ENCODE data around the gene TANGO2.
A peak's percentile ranks its signal among the peaks of the same experiment; 100 is the strongest.

TANGO2 gene

GRCh38 chr22:20085651-20086050 is 64.7 kb downstream of the TANGO2 start:
- Histone ChIP-seq H3K27me3 (no peaks in the 10 kb centered on the region), H3K4me3 (no peak overlapping the region), H3K4me1 (peaks cover 6 to 46% (median 38%) of the 10 kb centered on the region in 4 donors), H3K9me3 (no peaks in the 10 kb centered on the region), H3K27ac (no peak overlapping the region), H3K36me3 (peaks cover 49 to 55% (median 51%) of the 10 kb centered on the region in 3 donors)
- intact Hi-C loops (cut with DNase I; ENCODE audit: low total_unique reads), result no loop called here
- peak in 1 of 2 donors; percentile 35 for DNase-seq
- TF ChIP-seq, protein P1, sequence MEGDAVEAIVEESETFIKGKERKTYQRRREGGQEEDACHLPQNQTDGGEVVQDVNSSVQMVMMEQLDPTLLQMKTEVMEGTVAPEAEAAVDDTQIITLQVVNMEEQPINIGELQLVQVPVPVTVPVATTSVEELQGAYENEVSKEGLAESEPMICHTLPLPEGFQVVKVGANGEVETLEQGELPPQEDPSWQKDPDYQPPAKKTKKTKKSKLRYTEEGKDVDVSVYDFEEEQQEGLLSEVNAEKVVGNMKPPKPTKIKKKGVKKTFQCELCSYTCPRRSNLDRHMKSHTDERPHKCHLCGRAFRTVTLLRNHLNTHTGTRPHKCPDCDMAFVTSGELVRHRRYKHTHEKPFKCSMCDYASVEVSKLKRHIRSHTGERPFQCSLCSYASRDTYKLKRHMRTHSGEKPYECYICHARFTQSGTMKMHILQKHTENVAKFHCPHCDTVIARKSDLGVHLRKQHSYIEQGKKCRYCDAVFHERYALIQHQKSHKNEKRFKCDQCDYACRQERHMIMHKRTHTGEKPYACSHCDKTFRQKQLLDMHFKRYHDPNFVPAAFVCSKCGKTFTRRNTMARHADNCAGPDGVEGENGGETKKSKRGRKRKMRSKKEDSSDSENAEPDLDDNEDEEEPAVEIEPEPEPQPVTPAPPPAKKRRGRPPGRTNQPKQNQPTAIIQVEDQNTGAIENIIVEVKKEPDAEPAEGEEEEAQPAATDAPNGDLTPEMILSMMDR (IDR thresholded peaks at IDR 0.05), result no peak

DNA sequence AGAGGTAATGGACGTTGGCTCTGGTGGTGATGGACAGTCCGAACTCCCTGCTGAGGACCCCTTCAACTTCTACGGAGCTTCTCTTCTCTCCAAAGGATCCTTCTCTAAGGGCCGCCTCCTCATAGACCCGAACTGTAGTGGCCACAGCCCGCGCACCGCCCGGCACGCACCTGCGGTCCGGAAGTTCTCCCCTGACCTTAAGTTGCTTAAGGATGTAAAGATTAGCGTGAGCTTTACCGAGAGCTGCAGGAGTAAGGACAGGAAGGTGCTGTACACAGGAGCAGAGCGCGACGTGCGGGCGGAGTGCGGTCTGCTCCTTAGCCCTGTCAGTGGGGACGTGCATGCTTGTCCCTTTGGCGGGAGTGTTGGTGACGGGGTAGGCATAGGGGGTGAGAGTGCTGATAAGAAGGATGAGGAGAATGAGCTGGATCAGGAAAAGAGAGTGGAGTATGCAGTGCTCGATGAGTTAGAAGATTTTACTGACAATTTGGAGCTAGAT is 65.2 kb downstream of the TANGO2 start:
- H3K4me1 ChIP-seq, result peaks cover 6 to 41% (median 34%) of the 10 kb centered on the region in 4 donors
- intact Hi-C loops (cut with DNase I; ENCODE audit: low total_unique reads), result no loop called here
- no peak overlapping the region for H3K4me3 ChIP-seq
- no peaks in the 10 kb centered on the region for H3K9me3 ChIP-seq
- H3K27me3 ChIP-seq, result no peaks in the 10 kb centered on the region
- peak in 1 of 2 donors; percentile 41 for DNase-seq
- H3K36me3 ChIP-seq, result peaks cover 54 to 60% (median 56%) of the 10 kb centered on the region in 3 donors
- no peak overlapping the region for H3K27ac ChIP-seq
- TF ChIP-seq, protein P1 (IDR thresholded peaks at IDR 0.05), result no peak

DNA sequence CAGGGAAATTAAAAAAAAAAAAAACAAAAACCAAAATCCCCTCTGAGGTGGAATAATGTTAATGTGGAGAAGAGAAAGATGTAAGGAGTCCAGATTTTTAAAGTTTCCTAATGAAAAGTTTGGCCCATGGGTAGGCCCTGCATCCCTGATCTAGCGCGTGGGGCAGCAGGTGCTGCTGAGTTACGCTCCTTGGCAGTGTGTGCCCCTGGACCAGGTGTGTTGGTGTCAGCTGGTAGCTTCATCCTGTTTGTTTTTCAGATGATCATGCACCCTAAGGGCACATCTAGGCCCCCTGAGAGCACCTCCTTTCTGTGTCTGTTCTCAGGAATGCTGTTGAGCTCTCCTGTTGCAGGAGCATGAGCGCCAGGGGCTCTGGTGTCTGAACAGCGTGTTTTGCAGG is 65.9 kb downstream of the TANGO2 start:
- Histone ChIP-seq H3K9me3 (no peaks in the 10 kb centered on the region), H3K4me3 (no peak overlapping the region), H3K27me3 (no peaks in the 10 kb centered on the region), H3K27ac (no peak overlapping the region), H3K36me3 (peaks cover 60 to 66% (median 62%) of the 10 kb centered on the region in 3 donors), H3K4me1 (peaks cover 6 to 35% (median 28%) of the 10 kb centered on the region in 4 donors)
- TF ChIP-seq, protein P1 (IDR thresholded peaks at IDR 0.05), result no peak
- intact Hi-C loops (cut with DNase I; ENCODE audit: low total_unique reads), result no loop called here
- no peak for DNase-seq

DNA sequence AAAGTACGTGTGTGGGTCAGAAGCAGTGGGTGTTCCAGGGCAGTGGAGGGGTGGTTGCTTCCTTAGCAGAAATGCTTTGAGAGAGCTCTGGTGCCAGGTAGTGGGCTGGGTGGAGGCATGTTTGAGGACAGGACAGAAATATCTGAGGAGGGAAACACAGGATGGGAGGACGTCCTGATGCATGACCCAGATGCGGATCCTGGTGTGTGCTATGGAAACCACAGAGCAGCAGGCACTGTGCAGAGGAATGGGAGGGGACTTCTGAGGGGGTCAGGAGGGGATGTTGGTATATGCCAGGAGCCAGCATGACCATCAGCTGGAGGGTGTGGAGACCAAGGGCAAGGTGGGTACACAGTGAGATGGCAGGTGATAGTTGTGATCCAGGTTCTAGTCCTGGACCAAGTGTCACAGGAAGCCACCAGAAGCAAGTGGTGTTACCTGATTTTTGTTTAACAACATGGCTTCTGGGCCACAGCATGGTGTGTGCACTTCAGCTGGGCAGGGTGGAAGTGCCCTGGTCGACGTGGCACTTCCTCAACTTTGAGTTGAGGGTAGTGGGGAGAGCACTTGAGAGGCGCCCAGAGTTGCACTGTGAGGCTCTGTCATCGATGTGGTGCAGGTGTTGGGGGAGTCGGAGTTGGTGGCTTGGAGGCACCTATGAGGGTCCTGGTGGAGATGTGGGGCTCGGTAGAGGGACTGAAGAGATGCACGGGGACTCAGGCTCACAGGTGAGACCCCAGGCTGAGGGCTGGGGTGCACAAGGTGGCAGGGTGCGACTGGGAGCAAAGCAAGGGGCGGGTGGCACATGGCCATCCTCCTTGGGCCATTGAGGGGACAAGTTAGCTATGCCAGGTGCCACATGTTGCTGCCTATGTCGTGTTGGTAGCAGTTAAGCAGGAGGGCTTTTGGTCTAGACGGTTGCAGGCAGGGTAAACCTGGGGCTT is 66.7 kb downstream of the TANGO2 start:
- Histone ChIP-seq H3K36me3 (peaks cover 69 to 71% (median 70%) of the 10 kb centered on the region in 3 donors), H3K27me3 (no peaks in the 10 kb centered on the region), H3K4me1 (peaks cover 6 to 27% (median 19%) of the 10 kb centered on the region in 4 donors), H3K4me3 (no peak overlapping the region), H3K27ac (no peak overlapping the region), H3K9me3 (no peaks in the 10 kb centered on the region)
- intact Hi-C loops (cut with DNase I; ENCODE audit: low total_unique reads), result loop anchor here (2.0 kb wide), 1 partner anchor 21 kb away; no protein-coding TSS in a partner anchor
- DNase-seq, result peak in 1 of 2 donors; percentile 51
- TF ChIP-seq, protein P1 (IDR thresholded peaks at IDR 0.05), result no peak

GRCh38 chr22:20088263-20088648 is 67.3 kb downstream of the TANGO2 start:
- DNase-seq, result peak in 1 of 2 donors; percentile 37
- no peak overlapping the region for H3K27ac ChIP-seq
- TF ChIP-seq, protein P1 (IDR thresholded peaks at IDR 0.05), result no peak

More at GRCh38 chr22:20088263-20088648, 67.3 kb downstream of the TANGO2 start:
- Histone ChIP-seq H3K4me1 (peaks cover 6 to 24% (median 14%) of the 10 kb centered on the region in 4 donors), H3K36me3 (peaks cover 75 to 78% (median 77%) of the 10 kb centered on the region in 3 donors), H3K9me3 (no peaks in the 10 kb centered on the region), H3K4me3 (no peak overlapping the region), H3K27me3 (no peaks in the 10 kb centered on the region)
- intact Hi-C loops (cut with DNase I; ENCODE audit: low total_unique reads), result loop anchor here (2.0 kb wide), 1 partner anchor 21 kb away; no protein-coding TSS in a partner anchor
